Endothelial cell of umbilical vein (primary cell): ENCODE measurements around the gene R3HDM2. TPM values are rescaled to one million over a fixed set of nuclear protein-coding genes. Genes with fewer than 3 reads are reported as not detected.

ENCODE experiments used
- BruUV-seq: library from RNA; stranded (reverse); fragments of 400-500 nt; replicated peaks from 2 replicates; lab custom pipeline; 2021; lab: Mats Ljungman, UMichigan
- CTCF ChIA-PET: fragments of 300-600, 350-600 bp; sonication (Branson Sonifier 250); formaldehyde crosslinking; loops from one replicate; lab custom pipeline; 2021; ENCODE audit warnings: antibody characterized with exemption, inconsistent platforms; lab: Charles Lee
- POLR2A ChIA-PET: fragments of 300-600, 350-600 bp; sonication (Branson Sonifier 250); formaldehyde crosslinking; loops from one replicate; lab custom pipeline; 2021; ENCODE audit warnings: antibody characterized with exemption, inconsistent platforms; lab: Charles Lee
- DNase-seq: peaks from one replicate; pipeline ENCODE4 v3.0.0-alpha.2; 2011; ENCODE audit warnings: low read depth, low spot score
- FAIRE-seq: peaks from 2 replicates; lab custom pipeline; 2011; peaks lifted over from hg19 to GRCh38; lab: Jason Lieb, UNC
- H2AFZ ChIP-seq: 2 replicates; pipeline ENCODE4 v1.6.0; 2012; ENCODE audit warnings: low read depth, low read length, control low read depth, inconsistent platforms
- H3K27ac ChIP-seq: 2 replicates; pipeline ENCODE4 v1.5.1; 2011; ENCODE audit warnings: low read depth, mild to moderate bottlenecking, control low read depth, low read length, moderate library complexity; ENCODE audit not compliant: insufficient read depth
- H3K27me3 ChIP-seq, 2 experiments: 2 replicates each; pipeline versions ENCODE4 v1.6.0 to v1.6.1; 2011; ENCODE audit warnings: low read length in 2 of 2, mixed read lengths in 1 of 2; ENCODE audit not compliant: control insufficient read depth in 2 of 2, insufficient read depth in 2 of 2
- H3K36me3 ChIP-seq, 2 experiments: 2 replicates in 1 of 2; 3 replicates in 1 of 2; pipeline ENCODE4 v1.5.1; 2011; ENCODE audit warnings: low read length in 2 of 2, mild to moderate bottlenecking in 1 of 2, moderate library complexity in 1 of 2; ENCODE audit not compliant: control insufficient read depth in 2 of 2, insufficient read depth in 2 of 2; ENCODE audit errors: extremely low read depth in 1 of 2
- H3K4me1 ChIP-seq: 3 replicates; pipeline ENCODE4 v1.5.1; 2011; ENCODE audit warnings: mild to moderate bottlenecking, low read length; ENCODE audit not compliant: control insufficient read depth, insufficient read depth; ENCODE audit errors: extremely low read depth
- H3K4me2 ChIP-seq: 2 replicates; pipeline ENCODE4 v1.6.1; 2011; ENCODE audit warnings: low read length, control low read depth, mixed read lengths; ENCODE audit not compliant: insufficient read depth
- H3K4me3 ChIP-seq, 3 experiments: fragments of 200-600 bp in 1 of 3; sonication (generic), shearing (Covaris generic) in 1 of 3; replicated peaks in 1 of 3; 2 replicates each; pipeline ENCODE4 v1.5.1; 2011 to 2016; ENCODE audit warnings: control low read depth in 3 of 3, low read length in 3 of 3, mild to moderate bottlenecking in 2 of 3, inconsistent platforms in 1 of 3, low read depth in 1 of 3, moderate library complexity in 1 of 3; ENCODE audit not compliant: insufficient read depth in 1 of 3
- H3K79me2 ChIP-seq: 2 replicates; pipeline ENCODE4 v1.6.0; 2012; ENCODE audit warnings: low read length, inconsistent platforms; ENCODE audit not compliant: control insufficient read depth, insufficient read depth
- H3K9ac ChIP-seq: replicated peaks from 2 replicates; pipeline ENCODE3; 2011; ENCODE audit warnings: low read length, control low read depth; ENCODE audit not compliant: insufficient read depth; ENCODE audit errors: extremely low read depth
- H3K9me1 ChIP-seq: replicated peaks from 3 replicates; pipeline ENCODE4 v1.6.0; 2011; ENCODE audit warnings: mild to moderate bottlenecking, low read length; ENCODE audit not compliant: control insufficient read depth, insufficient read depth; ENCODE audit errors: extremely low read depth
- H3K9me3 ChIP-seq: replicated peaks from 2 replicates; pipeline ENCODE4 v1.5.1; 2012; ENCODE audit warnings: low read length, inconsistent platforms; ENCODE audit not compliant: control insufficient read depth, insufficient read depth
- H4K20me1 ChIP-seq: replicated peaks from 2 replicates; pipeline ENCODE3; 2011; ENCODE audit warnings: mild to moderate bottlenecking, low read length; ENCODE audit not compliant: control insufficient read depth, insufficient read depth; ENCODE audit errors: extremely low read depth
- EZH2 ChIP-seq: IDR thresholded peaks from 2 replicates; pipeline ENCODE4 v1.6.1; 2012; ENCODE audit warnings: borderline replicate concordance, low read depth, mild to moderate bottlenecking, moderate library complexity, low read length, inconsistent platforms; ENCODE audit not compliant: severe bottlenecking
- GATA2 ChIP-seq: IDR thresholded peaks from 2 replicates; pipeline ENCODE4 v1.7.0; 2011; ENCODE audit warnings: low read depth, mild to moderate bottlenecking, moderate library complexity, mixed read lengths, low read length; ENCODE audit not compliant: insufficient read length, insufficient read depth
- dilution Hi-C: fragments of 300-500 bp; cut with MboI; formaldehyde crosslinking; loops from one replicate; pipeline ENCODE4 v1.15.0; 2019; ENCODE audit warnings: low sequenced_read_pairs; ENCODE audit not compliant: extremely low pct_ligation_motif_present
- intact Hi-C: fragments of 100-400 bp; cut with micrococcal nuclease; formaldehyde crosslinking; loops from one replicate; pipeline ENCODE4 v1.10.0; 2022
- polyA plus RNA-seq, 4 experiments: library from polyadenylated mRNA; depleted of rRNA in 3 of 4; stranded (reverse) in 3 of 4; unstranded in 1 of 4; fragments of >200 nt; gene quantifications; 2 replicates each; pipeline versions ENCODE4 v1.2.1 to v1.2.3, GENCODE V29; 2011 to 2012; ENCODE audit warnings: missing spikeins in 1 of 4
- total RNA-seq: library from RNA; stranded (reverse); gene quantifications from 2 replicates; pipeline ENCODE4 v1.2.3, GENCODE V29; 2021
- TF ChIP-seq, protein P1 (sequence below): IDR thresholded peaks from 2 replicates; pipeline ENCODE4 v1.6.1; 2011; ENCODE audit not compliant: insufficient read depth, insufficient read length
- TF ChIP-seq, protein P2 (sequence below), 2 donors: IDR thresholded peaks; 1 replicate in 1 of 2; 2 replicates in 1 of 2; pipeline ENCODE4 v1.5.1; 2011; ENCODE audit warnings: low read length in 2 of 2, mild to moderate bottlenecking in 2 of 2, moderate library complexity in 2 of 2, control low read depth in 1 of 2, inconsistent platforms in 1 of 2, low read depth in 1 of 2; ENCODE audit not compliant: insufficient read depth in 1 of 2; ENCODE audit errors: extremely low read depth in 1 of 2

Gene R3HDM2
- total and polyA plus RNA-seq, 2 donors (not counting 3 experiments of a cell fraction or from before 2014, with no cell fraction given) = 26.1 to 31.3 TPM

DNA sequence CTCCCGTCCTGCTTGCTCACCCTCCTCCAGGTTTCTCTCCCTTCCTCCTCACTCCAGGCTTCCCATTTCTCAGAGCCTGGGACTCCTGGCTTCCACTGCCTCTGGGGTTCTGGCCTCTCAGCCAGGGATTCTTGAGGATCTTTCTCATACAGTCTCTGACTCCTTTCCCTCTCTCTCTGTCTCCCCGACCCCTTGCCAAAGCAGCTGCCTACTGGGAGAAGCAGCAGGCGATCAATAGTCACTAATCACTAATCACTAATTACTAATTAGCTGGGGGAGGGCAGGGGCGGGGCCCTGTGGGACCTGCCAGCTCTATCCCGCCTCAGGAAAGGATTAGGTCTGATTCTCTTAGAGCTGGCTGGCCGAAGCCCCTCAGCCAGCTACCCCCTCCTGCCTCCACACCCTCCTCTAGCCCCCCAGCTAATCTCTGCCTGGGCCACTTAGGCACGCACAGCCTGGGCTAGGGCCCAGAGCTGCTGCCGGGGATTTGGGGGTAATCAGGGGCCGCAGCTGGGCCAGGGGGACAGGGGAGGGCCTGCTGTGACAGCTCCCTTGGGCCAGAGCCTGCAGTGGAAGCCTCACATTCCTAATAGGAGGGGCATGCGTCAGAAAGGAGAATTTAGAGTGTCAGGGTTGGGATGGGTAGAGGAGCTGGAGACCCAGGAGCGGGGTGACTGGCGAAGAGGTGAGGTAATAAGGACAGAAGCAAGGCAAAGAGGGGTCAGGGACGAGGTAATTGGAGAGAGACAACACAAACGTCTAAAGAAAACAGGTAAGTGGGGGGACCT is 211.4 kb downstream of the R3HDM2 start:
- no peaks in the 10 kb centered on the region for H3K9me3 ChIP-seq
- intact Hi-C loops (no loop called here), dilution Hi-C loops (no loop called here)
- no peaks in the 10 kb centered on the region for H3K9me1 ChIP-seq
- no peaks in the 10 kb centered on the region for H3K36me3 ChIP-seq
- TF ChIP-seq, protein P1, sequence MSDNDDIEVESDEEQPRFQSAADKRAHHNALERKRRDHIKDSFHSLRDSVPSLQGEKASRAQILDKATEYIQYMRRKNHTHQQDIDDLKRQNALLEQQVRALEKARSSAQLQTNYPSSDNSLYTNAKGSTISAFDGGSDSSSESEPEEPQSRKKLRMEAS = no peak
- TF ChIP-seq EZH2 (peak; percentile 72), GATA2 (no peak)
- TF ChIP-seq, protein P2, sequence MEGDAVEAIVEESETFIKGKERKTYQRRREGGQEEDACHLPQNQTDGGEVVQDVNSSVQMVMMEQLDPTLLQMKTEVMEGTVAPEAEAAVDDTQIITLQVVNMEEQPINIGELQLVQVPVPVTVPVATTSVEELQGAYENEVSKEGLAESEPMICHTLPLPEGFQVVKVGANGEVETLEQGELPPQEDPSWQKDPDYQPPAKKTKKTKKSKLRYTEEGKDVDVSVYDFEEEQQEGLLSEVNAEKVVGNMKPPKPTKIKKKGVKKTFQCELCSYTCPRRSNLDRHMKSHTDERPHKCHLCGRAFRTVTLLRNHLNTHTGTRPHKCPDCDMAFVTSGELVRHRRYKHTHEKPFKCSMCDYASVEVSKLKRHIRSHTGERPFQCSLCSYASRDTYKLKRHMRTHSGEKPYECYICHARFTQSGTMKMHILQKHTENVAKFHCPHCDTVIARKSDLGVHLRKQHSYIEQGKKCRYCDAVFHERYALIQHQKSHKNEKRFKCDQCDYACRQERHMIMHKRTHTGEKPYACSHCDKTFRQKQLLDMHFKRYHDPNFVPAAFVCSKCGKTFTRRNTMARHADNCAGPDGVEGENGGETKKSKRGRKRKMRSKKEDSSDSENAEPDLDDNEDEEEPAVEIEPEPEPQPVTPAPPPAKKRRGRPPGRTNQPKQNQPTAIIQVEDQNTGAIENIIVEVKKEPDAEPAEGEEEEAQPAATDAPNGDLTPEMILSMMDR (IDR thresholded peaks at IDR 0.05; ENCODE audit: extremely low read depth in 1 of 2, insufficient read depth in 1 of 2, low read depth in 1 of 2, low read length in 2 of 2) = no peak
- no peak overlapping the region for H2AFZ ChIP-seq
- no peak overlapping the region for H3K9ac ChIP-seq
- no peak for FAIRE-seq
- ChIA-PET CTCF (interaction anchor here (1.2 to 4.1 kb wide), 2 partner anchors 10 to 21 kb away, joined by 8 to 60 read pairs; partner anchors contain the start of gene SHMT2), POLR2A (no interaction called here)
- no peaks in the 10 kb centered on the region for H3K4me1 ChIP-seq
- H3K27ac ChIP-seq = no peak overlapping the region
- no peaks in the 10 kb centered on the region for H4K20me1 ChIP-seq
- H3K79me2 ChIP-seq = no peaks in the 10 kb centered on the region
- no peak for DNase-seq
- no TSS peak for BruUV-seq
- no peak overlapping the region for H3K4me2 ChIP-seq
- no peak overlapping the region for H3K4me3 ChIP-seq
- H3K27me3 ChIP-seq = peaks cover 85 to 90% of the 10 kb centered on the region in 2 experiments
